ENCODE measurements around the gene CPT1B. TPM values are rescaled to one million over a fixed set of nuclear protein-coding genes. Genes with fewer than 3 reads are reported as not detected.

Gene CPT1B
- total and polyA plus RNA-seq, 2 donors (not counting 3 experiments of a cell fraction or from before 2014, with no cell fraction given): 7.1 TPM

DNA sequence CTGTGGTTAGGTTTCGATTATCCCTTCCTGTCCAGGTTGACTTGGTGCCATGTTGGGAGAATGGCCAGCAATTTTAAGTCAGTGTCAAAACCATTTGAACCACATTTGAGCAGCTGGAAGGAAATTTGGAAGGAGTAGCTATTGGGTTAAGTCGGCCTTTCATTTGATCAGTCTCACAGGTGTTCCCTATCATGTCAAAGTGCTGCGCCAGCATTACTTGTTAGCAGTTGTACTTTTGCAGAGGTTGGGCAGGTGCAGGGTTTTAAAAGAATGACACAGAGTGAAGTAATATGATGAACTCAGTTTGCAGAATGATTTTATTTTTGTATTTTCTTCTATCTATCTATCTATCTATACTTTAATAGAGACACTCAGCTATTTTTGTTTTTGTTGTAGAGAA lies 42.0 kb downstream of the CPT1B start:
- no peaks in the 10 kb centered on the region for H3K79me2 ChIP-seq (ENCODE audit: control insufficient read depth, insufficient read depth, low read length)

DNA sequence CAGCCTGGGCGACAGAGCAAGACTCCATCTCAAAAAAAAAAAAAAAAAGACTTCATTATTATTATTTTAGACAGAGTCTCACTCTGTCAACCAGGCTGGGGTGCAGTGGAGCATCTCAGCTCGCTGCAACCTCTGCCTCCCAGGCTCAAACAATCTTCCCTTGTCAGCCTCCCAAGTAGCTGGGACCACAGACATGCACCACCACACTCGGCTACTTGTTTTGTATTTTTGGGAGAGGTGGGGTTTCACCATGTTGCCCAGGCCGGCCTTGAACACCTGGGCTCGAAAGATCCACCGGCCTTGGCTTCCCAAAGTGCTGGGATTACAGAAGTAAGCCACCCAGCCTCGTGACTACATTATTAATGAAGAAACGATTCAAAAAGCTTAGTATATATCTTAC lies 43.1 kb downstream of the CPT1B start:
- Histone ChIP-seq H4K20me1 (replicated peaks; ENCODE audit: control insufficient read depth, extremely low read depth, insufficient read depth, low read length) (no peaks in the 10 kb centered on the region), H3K9ac (replicated peaks; ENCODE audit: extremely low read depth, insufficient read depth, low read length) (no peak overlapping the region), H2AFZ (ENCODE audit: low read depth, low read length) (no peak overlapping the region), H3K36me3 (ENCODE audit: control insufficient read depth in 2 of 2, extremely low read depth in 1 of 2, insufficient read depth in 2 of 2, low read length in 2 of 2) (no peaks in the 10 kb centered on the region), H3K27me3 (ENCODE audit: control insufficient read depth in 2 of 2, insufficient read depth in 2 of 2, low read length in 2 of 2) (peaks cover 4 to 10% of the 10 kb centered on the region in 2 experiments), H3K9me1 (replicated peaks; ENCODE audit: control insufficient read depth, extremely low read depth, insufficient read depth, low read length) (no peaks in the 10 kb centered on the region), H3K9me3 (replicated peaks; ENCODE audit: control insufficient read depth, insufficient read depth, low read length) (no peaks in the 10 kb centered on the region), H3K27ac (ENCODE audit: insufficient read depth, low read depth, low read length) (no peak overlapping the region), H3K4me1 (ENCODE audit: control insufficient read depth, extremely low read depth, insufficient read depth, low read length) (peaks cover 18% of the 10 kb centered on the region), H3K4me2 (ENCODE audit: insufficient read depth, low read length) (no peak overlapping the region), H3K4me3 (replicated peaks in 1 of 3; ENCODE audit: insufficient read depth in 1 of 3, low read depth in 1 of 3, low read length in 3 of 3) (no peak overlapping the region), H3K79me2 (ENCODE audit: control insufficient read depth, insufficient read depth, low read length) (no peaks in the 10 kb centered on the region)
- dilution Hi-C loops (cut with MboI; ENCODE audit: extremely low pct_ligation_motif_present, low sequenced_read_pairs): no loop called here
- ChIA-PET CTCF (interaction anchor here (1.9 kb wide), 1 partner anchor 10 kb away, joined by 9 read pairs; the partner anchor contains the start of gene SCO2), POLR2A (no interaction called here)
- TF ChIP-seq JUN (IDR thresholded peaks at IDR 0.05; ENCODE audit: borderline replicate concordance, insufficient read depth, insufficient read length, low read depth): no peak
- no peak for TF ChIP-seq FOS (IDR thresholded peaks at IDR 0.05; ENCODE audit: borderline replicate concordance, insufficient read depth, low read length)
- TF ChIP-seq, protein P1, sequence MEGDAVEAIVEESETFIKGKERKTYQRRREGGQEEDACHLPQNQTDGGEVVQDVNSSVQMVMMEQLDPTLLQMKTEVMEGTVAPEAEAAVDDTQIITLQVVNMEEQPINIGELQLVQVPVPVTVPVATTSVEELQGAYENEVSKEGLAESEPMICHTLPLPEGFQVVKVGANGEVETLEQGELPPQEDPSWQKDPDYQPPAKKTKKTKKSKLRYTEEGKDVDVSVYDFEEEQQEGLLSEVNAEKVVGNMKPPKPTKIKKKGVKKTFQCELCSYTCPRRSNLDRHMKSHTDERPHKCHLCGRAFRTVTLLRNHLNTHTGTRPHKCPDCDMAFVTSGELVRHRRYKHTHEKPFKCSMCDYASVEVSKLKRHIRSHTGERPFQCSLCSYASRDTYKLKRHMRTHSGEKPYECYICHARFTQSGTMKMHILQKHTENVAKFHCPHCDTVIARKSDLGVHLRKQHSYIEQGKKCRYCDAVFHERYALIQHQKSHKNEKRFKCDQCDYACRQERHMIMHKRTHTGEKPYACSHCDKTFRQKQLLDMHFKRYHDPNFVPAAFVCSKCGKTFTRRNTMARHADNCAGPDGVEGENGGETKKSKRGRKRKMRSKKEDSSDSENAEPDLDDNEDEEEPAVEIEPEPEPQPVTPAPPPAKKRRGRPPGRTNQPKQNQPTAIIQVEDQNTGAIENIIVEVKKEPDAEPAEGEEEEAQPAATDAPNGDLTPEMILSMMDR (IDR thresholded peaks at IDR 0.05; ENCODE audit: extremely low read depth in 1 of 2, insufficient read depth in 1 of 2, low read depth in 1 of 2, low read length in 2 of 2): no peak
- no peak for TF ChIP-seq POLR2A (IDR thresholded peaks at IDR 0.05; ENCODE audit: low read depth, low read length)
- no peak for TF ChIP-seq MYC (IDR thresholded peaks at IDR 0.05; ENCODE audit: low read depth, low read length)
- intact Hi-C loops (cut with micrococcal nuclease): no loop called here
- DNase-seq (ENCODE audit: low read depth, low spot score): no peak
- BruUV-seq (replicated peaks): no TSS peak
- no peak for FAIRE-seq

More for the DNA sequence above, 42.0 kb downstream of the CPT1B start:
- dilution Hi-C loops (cut with MboI; ENCODE audit: extremely low pct_ligation_motif_present, low sequenced_read_pairs): no loop called here
- intact Hi-C loops (cut with micrococcal nuclease): no loop called here
- Histone ChIP-seq H4K20me1 (replicated peaks; ENCODE audit: control insufficient read depth, extremely low read depth, insufficient read depth, low read length) (no peaks in the 10 kb centered on the region), H3K36me3 (ENCODE audit: control insufficient read depth in 2 of 2, extremely low read depth in 1 of 2, insufficient read depth in 2 of 2, low read length in 2 of 2) (no peaks in the 10 kb centered on the region), H3K27me3 (ENCODE audit: control insufficient read depth in 2 of 2, insufficient read depth in 2 of 2, low read length in 2 of 2) (peaks cover 3 to 4% of the 10 kb centered on the region in 2 experiments), H3K27ac (ENCODE audit: insufficient read depth, low read depth, low read length) (no peak overlapping the region), H2AFZ (ENCODE audit: low read depth, low read length) (no peak overlapping the region), H3K9me3 (replicated peaks; ENCODE audit: control insufficient read depth, insufficient read depth, low read length) (no peaks in the 10 kb centered on the region), H3K4me2 (ENCODE audit: insufficient read depth, low read length) (no peak overlapping the region), H3K9ac (replicated peaks; ENCODE audit: extremely low read depth, insufficient read depth, low read length) (no peak overlapping the region), H3K4me3 (replicated peaks in 1 of 3; ENCODE audit: insufficient read depth in 1 of 3, low read depth in 1 of 3, low read length in 3 of 3) (no peak overlapping the region), H3K4me1 (ENCODE audit: control insufficient read depth, extremely low read depth, insufficient read depth, low read length) (peaks cover 9% of the 10 kb centered on the region), H3K9me1 (replicated peaks; ENCODE audit: control insufficient read depth, extremely low read depth, insufficient read depth, low read length) (no peaks in the 10 kb centered on the region)
- ChIA-PET CTCF (interaction anchor here (0.7 kb wide), 1 partner anchor 30 kb away, joined by 3 read pairs; no protein-coding TSS in a partner anchor), POLR2A (no interaction called here)
- DNase-seq (ENCODE audit: low read depth, low spot score) (no peak), FAIRE-seq (no peak)
- TF ChIP-seq, protein P1 (IDR thresholded peaks at IDR 0.05; ENCODE audit: extremely low read depth in 1 of 2, insufficient read depth in 1 of 2, low read depth in 1 of 2, low read length in 2 of 2): no peak
- TF ChIP-seq GATA2 (IDR thresholded peaks at IDR 0.05; ENCODE audit: insufficient read depth, insufficient read length, low read depth, low read length): no peak
- no peak for TF ChIP-seq POLR2A (IDR thresholded peaks at IDR 0.05; ENCODE audit: low read depth, low read length)
- TF ChIP-seq EZH2 (IDR thresholded peaks at IDR 0.05; ENCODE audit: borderline replicate concordance, low read depth, low read length, severe bottlenecking): no peak
- no TSS peak for BruUV-seq (replicated peaks)

Data from endothelial cell of umbilical vein (primary cell).